GM12801 (cell line): ENCODE data around the gene EPG5.

Experiments used
- TF ChIP-seq, protein P1 (sequence below): IDR thresholded peaks from one replicate; pipeline ENCODE4 v1.5.1; 2011; ENCODE audit warnings: control low read depth; ENCODE audit not compliant: insufficient read length; ENCODE audit errors: extremely low read depth

EPG5 gene

DNA sequence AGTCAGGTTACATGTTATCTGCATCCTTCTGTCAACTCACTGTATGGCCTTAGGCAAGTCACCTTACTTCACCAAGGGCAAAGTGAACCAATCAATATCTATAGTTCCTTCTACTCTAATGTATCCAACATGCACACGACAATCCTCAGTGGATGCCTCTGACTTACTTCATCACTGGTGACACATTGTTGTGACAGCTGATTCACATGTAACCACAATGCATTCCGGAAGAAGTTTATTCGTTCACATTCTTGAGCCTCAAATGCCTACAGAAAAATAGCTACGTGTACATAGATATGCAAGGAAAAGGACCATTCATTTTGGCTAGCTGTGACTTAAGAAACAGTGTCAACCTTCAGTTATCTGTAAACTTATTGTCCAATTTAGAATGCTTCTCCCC lies 26.3 kb upstream of the EPG5 start:
- TF ChIP-seq, protein P1, sequence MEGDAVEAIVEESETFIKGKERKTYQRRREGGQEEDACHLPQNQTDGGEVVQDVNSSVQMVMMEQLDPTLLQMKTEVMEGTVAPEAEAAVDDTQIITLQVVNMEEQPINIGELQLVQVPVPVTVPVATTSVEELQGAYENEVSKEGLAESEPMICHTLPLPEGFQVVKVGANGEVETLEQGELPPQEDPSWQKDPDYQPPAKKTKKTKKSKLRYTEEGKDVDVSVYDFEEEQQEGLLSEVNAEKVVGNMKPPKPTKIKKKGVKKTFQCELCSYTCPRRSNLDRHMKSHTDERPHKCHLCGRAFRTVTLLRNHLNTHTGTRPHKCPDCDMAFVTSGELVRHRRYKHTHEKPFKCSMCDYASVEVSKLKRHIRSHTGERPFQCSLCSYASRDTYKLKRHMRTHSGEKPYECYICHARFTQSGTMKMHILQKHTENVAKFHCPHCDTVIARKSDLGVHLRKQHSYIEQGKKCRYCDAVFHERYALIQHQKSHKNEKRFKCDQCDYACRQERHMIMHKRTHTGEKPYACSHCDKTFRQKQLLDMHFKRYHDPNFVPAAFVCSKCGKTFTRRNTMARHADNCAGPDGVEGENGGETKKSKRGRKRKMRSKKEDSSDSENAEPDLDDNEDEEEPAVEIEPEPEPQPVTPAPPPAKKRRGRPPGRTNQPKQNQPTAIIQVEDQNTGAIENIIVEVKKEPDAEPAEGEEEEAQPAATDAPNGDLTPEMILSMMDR: no peak

DNA sequence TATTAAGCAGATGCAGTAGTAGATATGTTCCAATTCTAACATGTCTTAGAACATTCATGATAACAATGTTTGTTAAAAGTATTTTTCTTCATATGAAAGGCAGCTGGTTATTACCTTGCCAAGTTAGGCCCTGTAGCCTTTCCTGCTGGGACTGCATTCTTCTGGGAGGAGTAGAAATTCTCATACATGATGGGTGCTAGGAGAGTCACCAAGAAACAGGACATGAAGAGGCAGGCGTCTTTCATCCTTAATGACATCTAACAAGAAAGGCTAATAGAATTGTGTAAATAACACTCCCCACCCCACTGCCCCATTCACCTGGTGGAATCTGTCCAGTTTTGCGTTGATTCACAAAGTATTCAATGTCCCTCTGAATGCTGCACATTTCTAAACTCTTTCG lies 24.7 kb upstream of the EPG5 start:
- TF ChIP-seq, protein P1: no peak

DNA sequence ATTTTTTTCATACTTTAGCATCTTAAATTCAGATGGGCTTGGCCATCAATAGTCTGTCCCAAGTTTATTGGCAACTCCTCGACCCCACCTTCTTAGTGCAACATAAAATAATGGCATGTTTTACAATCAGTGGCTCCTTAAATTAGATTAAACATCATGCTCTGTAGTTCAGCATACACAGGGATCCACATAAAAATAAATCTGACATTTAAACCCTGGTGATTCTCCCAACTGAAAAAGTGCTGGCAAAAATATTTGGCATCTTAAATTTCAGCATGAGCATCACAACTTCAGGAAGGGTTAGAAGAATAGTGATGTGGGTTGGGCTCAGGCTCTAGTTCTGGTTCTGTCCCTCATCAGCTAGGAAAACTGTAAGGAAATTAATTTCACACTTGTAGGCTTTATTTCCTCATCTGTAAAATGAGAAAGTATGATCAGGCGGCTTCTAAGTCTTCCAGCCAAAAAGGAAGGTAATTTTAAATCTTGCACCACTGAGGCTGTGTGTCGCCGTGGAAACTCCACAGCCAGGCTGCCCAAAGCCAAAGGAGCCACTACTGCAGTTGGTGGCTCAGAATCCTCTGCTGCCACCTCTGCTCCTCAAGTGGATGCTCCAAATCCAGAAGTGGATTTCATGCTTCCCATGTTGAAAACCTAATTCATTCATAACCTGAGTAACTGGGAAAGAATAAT lies 17.6 kb upstream of the EPG5 start:
- TF ChIP-seq, protein P1: no peak

DNA sequence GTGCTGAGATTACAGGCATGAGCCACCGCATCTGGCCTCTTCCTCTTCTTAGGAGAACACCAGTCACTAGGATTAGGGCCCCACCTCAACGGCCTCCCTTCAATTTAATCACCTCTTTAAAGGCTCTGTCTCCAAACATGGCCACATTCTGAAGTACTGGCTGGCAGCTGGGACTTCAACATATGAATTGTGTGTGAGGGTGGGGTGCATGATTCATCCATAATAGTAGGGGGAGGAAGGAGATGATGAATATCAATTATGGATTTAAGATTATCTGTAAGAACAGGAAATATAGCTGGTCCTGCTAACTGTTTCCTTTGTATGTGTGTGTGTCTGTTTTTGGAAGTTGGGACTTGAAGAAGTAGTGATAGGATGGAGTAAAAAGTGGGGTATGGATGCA lies 14.7 kb upstream of the EPG5 start:
- TF ChIP-seq, protein P1: no peak

DNA sequence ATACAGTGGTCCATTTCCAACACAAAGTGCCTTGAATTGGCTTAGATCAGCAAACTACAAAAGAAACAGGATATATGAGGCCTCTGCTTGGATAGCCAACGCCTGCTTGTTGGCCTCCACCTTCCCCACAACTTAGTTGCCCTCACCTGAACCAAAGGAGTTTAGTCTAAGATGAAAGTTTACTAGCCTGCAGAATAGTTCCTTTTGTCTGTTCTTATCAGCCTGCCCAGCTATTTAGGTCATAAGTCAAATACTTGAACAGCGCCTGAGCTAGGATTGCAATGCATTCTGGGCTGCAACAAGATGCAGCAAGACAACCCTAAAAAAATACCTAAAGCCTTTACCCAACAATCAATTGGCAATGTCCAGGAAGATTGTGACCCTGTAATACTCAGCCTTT lies 13.1 kb upstream of the EPG5 start:
- TF ChIP-seq, protein P1: no peak

DNA sequence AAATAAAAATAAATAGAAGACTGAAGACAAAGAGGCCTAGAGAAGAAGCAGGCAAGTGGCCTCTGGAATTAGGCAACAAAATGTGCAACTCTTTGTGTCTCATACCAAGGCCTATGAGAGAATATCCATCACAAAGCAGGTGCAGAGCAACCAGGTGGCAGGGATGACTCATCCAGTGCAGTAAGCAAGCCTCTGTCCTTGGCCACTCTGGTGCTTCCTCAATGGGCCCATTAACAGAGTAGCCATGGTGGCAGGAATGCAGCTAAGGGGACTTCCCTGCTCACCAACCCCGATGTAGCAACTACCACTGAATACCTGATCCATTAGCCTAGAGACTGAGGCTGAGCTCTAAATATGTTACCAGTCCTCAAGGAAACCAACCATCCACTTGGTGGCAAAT lies 11.0 kb upstream of the EPG5 start:
- TF ChIP-seq, protein P1: no peak

DNA sequence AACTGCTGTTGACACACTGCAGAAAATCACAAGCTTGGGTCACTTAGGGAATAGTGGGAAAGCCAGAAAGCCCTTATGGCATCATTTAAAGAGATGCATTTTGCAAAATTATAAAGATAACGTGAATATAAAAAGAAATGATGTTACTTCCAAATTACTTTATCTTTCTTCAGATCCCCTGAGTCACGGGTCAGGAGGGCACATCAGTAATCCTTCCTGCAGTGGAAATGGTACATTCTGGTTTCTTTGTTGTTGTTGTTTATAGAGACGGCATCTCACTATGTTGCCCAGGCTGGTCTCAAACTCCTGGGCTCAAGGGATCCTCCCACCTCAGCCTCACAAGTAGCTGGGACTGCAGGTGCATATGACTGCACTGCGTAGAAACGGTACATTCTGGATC lies 9.8 kb upstream of the EPG5 start:
- TF ChIP-seq, protein P1: no peak
